Measurements from ENCODE around the gene SNAPC4.

The SNAPC4 gene

GRCh38 chr9:136437430-136437829, 37.5 kb upstream of the SNAPC4 start:
- TF ChIP-seq CTCF (IDR thresholded peaks at IDR 0.05; ENCODE audit: low read depth, low read length) = no peak
- peak; percentile 20 for DNase-seq (ENCODE audit: extremely low read depth, low read depth)

GRCh38 chr9:136436055-136436634, 36.2 kb upstream of the SNAPC4 start:
- no peak for DNase-seq (ENCODE audit: extremely low read depth, low read depth)
- TF ChIP-seq CTCF (IDR thresholded peaks at IDR 0.05; ENCODE audit: low read depth, low read length) = no peak

- DNase-seq (ENCODE audit: extremely low read depth, low read depth) = no peak
- TF ChIP-seq CTCF (IDR thresholded peaks at IDR 0.05; ENCODE audit: low read depth, low read length) = no peak
Observed at GRCh38 chr9:136434580-136435169, 34.7 kb upstream of the SNAPC4 start.

- no peak for DNase-seq (ENCODE audit: extremely low read depth, low read depth)
- TF ChIP-seq CTCF (IDR thresholded peaks at IDR 0.05; ENCODE audit: low read depth, low read length) = no peak
Observed at GRCh38 chr9:136433849-136434579, 34.0 kb upstream of the SNAPC4 start.

GRCh38 chr9:136433043-136433715, 33.2 kb upstream of the SNAPC4 start:
- no peak for TF ChIP-seq CTCF (IDR thresholded peaks at IDR 0.05; ENCODE audit: low read depth, low read length)

GRCh38 chr9:136432591-136432990, 32.6 kb upstream of the SNAPC4 start:
- DNase-seq (ENCODE audit: extremely low read depth, low read depth) = no peak
- TF ChIP-seq CTCF (IDR thresholded peaks at IDR 0.05; ENCODE audit: low read depth, low read length) = no peak

More at GRCh38 chr9:136433043-136433715, 33.2 kb upstream of the SNAPC4 start:
- DNase-seq (ENCODE audit: extremely low read depth, low read depth) = no peak

Data from AG09319 (cell line).